Left lobe of liver (tissue), 2 donors: ENCODE results near the gene BTBD16. TPM values are rescaled to one million over a fixed set of nuclear protein-coding genes. Genes with fewer than 3 reads are reported as not detected.

Experiments used
- ATAC-seq: fragments of 200-7000 bp; cut with Tn5 transposase; one replicate; pipeline ENCODE4 v1.9.1; 2020; ENCODE audit warnings: mild to moderate bottlenecking, moderate library complexity
- DNase-seq: peaks from one replicate; pipeline ENCODE4 v3.0.0-alpha.2; 2020; ENCODE audit warnings: low spot score
- total RNA-seq: library from RNA; stranded (reverse); gene quantifications from one replicate; pipeline ENCODE4 v1.2.1, GENCODE V29; 2021
- donor health status: DM: no; HTN: no; CAD: no; lungs with moderate emphysema.
- donor health status: DM: no; HTN: yes; CAD: no.

Gene BTBD16
- total RNA-seq, 1 donor from 2014 or later, result 1.5 TPM

DNA sequence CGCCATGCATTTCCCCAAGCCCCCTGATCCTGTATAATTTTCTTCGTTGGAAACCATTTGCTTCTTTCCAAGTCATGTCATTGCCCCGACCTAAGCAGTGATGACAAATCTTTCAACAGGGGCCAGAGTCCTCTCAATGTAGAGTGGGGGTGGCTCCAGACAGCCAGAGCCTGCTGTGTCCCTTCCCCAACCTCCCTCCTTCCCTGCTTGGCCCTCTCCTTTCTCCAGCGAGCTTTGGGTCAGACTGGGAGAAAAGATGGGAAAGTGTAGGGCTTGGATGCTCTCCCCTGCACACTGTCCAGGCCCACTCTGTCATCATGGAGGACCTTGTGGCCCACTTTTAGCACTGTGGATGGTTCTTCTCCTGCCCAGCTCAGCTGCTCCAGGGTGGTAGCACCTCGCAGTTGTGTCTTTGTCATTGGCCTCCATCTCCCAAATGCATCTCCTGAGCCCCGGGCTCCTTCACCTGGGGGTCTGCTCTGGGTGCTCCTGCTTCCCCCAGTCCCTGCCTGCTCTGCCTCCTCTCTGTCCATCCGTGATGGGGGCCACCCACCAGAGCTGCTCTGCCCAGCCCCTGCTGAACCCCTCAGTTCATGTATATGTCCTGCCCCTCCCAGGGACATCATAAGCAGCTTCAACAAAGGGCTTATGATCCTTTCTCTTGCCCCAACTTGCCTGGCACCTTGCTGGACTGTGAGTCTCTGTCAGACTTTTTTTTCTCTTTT lies 37.5 kb downstream of the BTBD16 start:
- DNase-seq, result peak; percentile 68
- ATAC-seq, result peak; percentile 54

DNA sequence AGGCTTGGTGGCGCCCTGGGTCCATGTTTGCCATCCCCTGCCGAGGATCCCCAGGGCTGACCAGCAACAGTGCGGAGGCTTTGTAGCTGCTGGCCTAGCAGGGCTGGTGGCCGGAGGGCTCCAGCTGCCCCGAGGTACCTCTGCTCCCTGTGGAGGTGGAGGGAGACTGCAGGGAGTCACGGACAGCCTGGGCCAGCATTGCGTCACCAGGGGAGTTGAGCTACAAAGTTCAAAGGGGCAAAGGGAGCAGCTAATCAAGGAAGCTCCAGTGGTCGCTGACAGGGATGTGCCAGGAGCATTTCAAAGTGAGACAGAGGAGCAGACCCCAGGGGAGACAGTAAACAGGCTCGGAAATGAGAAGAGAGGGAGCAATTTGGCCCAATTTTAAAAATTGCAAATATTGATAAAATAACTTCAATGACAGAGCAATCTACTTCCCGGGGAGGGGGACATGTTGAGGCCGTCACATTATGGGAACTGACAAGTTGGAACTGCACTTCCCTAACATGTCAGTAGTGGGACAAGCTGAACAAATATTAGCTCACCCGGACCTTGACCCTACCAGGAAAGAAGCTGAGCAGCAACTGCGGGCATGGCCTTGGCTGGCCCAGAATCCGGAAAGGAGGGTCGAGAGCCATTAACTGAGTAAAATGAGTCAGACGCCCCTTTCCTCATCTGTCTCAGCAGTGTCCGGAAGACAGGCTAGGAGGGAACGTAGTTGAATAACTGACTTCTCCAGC lies 39.4 kb downstream of the BTBD16 start:
- peak; percentile 89 for ATAC-seq
- peak; percentile 95 for DNase-seq

DNA sequence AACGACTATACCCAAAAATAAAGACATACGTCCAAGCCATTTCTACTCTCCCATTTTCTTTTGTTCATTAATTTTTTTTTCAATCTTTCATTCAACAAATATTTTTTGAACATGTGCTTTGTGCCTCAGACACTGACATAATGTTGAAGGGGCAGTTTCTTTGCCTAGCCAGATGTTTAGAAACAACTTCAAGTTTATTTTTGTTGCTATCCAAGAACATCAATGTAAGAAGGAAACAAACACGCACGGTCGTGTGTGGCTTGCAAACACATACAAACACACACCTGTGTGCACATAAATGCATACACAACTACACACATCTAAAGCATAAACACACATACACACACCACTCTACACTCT lies 39.9 kb downstream of the BTBD16 start:
- no peak for ATAC-seq
- DNase-seq, result no peak

DNA sequence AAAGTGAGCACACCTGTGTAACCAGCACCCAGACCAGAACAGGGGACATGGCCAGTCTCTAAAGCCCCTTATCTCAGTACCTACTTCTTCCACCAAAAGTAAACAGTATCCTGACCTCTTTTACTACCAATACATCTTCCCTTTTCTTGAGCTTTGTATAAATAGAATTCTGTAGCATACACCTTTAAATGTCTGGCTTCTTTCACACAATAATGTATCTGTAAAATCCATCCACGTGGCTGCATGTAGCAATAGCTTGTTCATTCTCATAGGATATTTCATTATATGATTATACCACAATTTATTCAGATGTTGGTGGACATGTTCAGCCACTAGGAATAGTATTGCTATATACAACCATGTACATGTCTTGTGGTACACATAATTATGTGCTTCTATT lies 40.6 kb downstream of the BTBD16 start:
- DNase-seq (no peak), ATAC-seq (no peak)

DNA sequence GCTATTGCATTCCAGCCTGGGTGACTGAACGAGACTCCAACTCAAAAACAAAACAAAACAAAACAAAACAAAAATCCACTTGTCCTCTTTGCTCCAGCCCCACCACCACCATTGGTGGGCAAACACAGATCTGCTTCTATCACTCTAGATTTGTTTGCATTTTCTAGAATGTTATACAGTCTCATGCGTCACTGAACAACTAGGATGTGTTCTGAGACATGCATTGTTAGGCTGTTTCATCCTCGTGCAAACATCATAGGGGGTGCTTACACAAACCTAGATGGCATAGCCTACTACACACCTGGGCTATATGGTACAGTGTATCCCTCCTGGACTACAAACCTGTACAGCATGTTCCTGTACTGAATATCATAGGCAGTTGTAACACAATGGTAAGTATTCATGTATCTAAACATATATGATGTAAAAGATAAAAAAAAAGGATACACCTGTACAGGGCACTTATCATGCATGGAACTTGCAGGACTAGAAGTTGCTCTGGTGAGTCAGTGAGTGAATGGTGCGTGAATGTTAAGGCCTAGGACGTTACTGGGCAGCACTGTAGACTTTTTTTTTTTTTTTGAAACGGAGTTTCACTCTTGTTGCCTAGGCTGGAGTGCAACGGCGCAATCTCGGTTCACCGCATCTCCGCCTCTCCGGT lies 45.3 kb downstream of the BTBD16 start:
- ATAC-seq (no peak), DNase-seq (no peak)

DNA sequence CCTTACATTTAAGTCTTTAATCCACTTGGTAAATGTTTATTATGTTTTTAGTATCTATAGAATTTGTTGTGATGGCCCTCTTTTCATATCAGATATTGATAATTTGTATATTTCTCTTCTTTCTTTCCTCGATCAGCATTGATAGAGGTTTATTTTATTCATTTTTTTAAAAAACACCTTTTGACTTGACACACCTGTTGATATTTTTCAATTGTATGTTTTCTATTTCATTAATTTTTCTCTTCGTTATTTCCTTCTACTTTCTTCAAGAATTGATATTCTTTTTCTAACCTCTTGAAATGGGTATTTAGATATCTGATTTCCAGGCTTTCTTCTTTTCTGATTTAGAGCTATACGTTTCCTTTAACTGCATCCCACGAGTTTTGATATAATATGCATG lies 50.9 kb downstream of the BTBD16 start:
- ATAC-seq (no peak), DNase-seq (no peak)

DNA sequence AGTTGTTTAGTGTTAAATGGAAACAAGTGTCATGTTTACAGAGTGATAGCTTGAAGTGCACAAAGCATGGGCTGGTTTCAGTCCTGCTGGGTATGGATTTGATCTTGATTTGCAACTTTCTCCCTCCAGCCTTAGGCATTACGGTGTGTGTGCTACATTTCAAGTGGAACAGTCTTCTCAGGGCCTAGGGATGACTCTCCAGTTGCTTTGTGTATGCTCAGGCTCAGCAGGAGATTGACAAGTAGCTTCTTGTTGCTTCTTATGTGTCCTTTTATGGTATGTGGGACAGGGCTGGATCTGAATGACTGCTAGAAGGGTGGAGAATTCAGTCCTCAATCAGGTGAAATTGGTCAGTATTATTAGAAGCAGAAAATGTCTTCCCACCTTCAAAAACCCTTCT lies 52.1 kb downstream of the BTBD16 start:
- DNase-seq, result no peak
- no peak for ATAC-seq

DNA sequence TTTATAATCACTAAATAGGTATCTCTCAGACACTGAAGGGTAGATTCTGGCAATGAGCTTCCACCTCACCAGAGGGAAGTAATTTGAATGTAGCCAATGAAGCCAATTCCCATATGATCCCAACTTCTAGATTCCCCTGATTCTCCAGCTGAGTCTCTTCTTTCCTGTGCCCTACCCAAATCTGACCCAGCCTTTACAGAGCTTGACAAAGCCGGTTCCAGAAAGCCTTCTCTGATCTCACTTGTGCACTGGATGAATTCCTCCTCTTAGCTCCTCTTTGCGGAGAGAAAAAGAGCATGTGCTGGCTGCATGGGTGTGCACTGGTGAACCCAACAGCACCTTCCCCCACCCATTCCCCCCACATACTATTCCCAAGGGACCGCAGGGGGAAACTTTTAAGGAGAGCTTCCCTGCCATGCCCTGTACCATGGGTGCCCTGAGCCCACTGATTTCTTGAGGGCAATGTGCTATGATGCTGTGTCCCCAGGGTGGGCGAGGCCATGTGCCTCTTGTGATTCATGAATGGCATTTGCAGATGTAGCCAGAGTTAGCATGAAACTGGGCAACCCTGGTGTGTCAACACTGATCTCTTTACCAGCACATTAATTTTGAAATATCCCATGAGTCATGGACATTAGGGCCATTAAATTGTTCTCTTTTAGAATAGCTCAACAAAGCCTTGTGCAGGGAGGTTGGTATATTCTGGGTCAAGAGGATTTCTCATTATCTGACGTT lies 53.0 kb downstream of the BTBD16 start:
- DNase-seq (no peak), ATAC-seq (no peak)

DNA sequence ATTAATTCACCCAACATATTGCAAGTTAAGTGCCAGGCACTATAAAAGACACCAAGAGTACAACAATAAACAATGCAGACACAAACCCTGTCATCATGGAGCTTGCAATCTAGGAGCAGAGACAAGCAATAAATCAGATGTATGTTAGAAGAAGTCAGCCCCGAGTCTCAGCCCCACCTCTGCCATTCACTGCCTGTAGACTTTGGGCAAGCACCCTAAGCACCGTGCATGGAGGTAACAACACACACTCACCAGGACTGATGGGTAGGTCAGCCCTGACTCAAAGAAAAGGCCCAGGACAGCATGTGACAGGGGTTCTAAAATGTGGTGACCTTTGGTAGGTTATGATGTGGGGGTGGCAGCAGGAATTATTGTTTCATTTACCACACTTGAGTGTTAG lies 54.1 kb downstream of the BTBD16 start:
- ATAC-seq, result no peak
- DNase-seq, result no peak

DNA sequence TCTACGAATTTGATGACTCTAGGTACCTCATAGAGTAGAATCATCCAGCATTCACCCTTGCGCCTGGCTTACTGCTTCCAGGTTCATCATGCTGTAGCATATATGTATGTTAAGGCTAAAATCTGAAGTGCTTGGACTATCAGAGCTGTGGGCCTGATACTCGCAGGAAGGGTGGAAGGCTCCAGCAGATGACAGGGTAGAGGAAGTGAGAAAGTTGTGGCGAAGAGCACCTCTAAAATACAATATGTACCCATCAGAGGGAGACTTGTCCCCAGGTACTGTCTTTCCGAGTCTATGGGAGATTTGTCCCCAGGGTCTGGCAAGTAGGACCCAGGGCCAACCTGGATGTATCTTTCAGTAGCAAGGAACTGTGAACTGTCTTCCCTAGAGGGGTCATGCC lies 55.3 kb downstream of the BTBD16 start:
- ATAC-seq (no peak), DNase-seq (no peak)

DNA sequence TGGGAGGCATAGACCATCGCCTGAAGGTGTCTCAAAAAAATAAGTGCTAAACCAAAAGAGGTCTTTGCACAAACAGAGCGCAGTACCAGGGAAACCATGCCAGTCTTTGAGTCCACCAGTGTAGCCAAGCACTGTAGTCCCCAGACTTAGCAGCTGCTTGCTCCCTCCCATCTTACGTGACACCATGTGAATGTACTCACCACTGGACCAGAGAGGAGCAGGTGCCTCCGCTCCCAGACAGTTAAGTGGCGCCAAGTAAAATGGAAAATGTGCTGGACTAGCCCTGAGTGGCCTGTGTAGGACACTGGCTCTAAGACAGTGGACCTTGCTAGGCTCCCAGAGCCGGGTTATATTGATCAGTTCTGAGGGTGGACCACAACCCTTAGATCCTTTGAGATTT lies 55.7 kb downstream of the BTBD16 start:
- DNase-seq (no peak), ATAC-seq (no peak)

DNA sequence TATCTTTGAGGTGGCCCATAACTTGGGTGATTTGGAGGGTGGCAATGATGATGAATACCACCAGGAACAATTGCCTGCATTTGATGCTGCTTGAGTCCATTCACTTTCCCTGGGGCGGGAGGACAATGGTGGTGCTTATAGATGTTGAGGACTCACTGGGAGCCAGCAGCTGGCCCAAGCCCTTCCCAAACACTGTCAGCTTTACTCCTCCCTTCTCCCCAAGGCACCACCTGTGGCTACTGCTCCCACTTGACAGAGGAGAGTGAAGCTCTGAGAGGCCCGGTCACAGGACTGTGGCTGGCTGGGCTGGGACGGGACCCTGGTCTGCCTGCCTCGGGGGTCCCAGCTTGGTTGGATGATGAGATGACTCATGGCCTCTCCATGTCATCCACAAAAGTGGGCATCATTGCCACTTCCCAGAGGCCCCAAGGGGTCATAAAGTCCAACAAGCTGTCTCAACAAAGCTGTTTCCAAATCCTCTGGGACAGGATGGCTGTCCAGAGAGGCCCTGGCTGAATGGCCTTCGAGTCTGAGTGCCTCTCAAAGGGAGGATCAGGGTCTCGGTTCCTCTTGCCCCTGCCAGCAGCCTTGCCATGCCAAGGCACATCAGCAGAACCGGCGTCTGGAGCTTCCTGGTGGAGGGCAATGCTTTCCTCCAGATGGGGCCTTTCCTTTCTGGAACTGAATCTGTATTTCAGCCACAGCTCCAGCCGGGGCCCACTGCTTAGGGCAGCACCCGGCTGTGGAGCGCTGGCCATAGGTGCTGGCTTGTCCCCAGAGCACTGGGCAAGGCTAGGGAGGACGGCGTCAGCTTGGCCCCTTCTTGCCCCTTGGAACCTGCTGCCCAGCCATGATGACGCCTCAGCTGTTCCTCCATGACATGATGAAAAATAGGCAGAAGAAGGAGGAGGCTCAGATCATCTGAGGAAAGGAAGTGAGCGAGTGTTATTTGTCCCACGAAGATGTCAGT lies 56.4 kb downstream of the BTBD16 start:
- DNase-seq, result no peak
- ATAC-seq, result no peak

DNA sequence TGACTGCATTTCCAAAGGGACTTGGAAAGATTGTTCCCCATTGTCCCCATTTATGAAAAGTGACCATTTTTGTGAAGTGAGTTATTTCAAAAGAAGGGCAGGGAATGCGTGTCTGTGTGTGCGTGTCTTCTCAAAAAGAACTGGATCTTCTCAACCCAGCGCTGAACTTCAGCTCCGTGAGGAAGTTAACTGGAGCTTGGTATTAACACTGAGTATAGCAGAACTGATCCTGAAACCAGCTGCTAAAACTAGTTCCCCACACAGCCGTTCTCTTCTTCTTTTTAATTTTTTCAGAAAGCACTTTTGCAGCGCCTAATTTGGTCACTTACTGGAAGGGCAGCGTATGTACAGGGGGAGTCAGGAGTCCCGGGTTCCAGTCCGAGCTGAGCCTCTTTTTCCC lies 57.6 kb downstream of the BTBD16 start:
- DNase-seq, result no peak
- ATAC-seq, result peak; percentile 39

DNA sequence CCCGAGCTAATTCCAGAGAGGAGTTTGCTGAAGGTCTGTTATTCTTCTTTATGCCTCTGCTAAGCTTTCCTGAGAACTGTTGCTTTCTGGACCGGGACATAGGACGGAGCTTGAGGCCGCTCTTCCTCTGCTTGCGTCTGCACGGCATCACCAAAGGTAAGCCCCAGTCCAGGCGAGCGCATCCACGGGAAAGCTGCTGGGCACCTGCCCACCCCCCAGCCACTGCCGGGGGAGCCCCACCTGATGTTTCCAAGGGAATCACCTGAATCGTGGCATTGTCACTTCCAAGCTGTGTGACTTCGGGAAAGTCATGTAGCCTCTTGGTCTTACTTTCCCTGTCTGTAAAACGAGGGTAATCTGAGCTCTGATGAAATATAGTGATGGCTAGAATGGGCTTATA lies 58.3 kb downstream of the BTBD16 start:
- DNase-seq, result no peak

DNA sequence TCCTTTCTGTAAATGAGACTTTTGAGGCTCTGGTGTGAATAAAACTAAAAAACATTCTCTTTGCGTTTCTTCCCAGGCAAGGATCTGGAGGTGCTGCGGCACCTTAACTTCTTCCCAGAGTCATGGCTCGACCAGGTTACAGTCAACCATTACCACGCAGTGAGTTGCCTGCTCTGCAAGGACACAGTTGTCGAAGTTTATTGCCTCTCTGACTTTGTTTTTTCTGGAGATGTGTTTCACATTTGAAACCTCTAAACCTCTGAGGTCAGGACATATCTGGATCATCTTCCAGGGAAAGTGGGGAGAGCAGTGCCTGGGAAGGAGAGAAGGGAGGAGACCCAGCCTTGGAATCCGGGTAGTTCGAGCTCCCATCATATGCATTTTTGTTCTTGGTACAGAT lies 60.0 kb downstream of the BTBD16 start:
- ATAC-seq (no peak), DNase-seq (no peak)

More for the DNA sequence above, 58.3 kb downstream of the BTBD16 start:
- no peak for ATAC-seq

DNA sequence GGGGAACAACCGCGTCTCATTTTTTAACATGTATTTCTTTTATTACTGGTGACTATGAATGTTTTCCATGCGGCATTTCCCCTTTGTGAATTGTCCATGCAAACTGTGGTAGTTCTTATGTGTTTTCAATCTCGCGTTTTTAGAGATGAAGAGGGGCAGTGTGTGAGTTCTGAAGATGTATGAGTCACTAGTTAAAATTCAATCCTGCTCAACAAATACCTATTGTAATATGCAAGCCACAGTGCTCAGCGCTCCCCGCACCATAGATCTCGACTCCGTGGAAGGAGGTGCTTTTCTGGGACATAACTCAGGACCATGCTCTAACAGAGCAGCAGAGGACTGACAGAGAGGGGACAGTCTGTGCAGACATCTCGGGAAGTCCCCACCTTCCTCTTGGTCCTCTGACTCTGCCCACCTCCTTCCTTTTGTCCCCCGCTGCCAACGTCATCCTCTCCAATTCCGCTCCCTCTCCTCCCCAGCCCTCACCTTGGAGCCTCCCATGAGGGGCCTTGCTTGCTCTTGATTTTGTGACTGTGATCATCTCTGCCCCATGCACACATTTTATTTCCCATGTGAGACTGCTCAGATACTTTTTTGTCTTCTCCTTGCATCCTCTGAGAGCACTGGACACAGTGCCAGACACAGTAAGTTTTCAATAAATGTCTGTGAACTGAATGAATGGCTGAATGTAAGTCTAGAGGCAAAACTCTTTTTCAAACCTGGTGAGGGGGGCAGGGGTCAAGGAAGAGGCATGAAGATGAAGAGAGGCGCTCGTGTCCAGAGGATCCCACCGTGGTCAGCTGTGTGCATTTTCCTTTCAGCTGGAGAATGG lies 60.7 kb downstream of the BTBD16 start:
- ATAC-seq (no peak), DNase-seq (no peak)

DNA sequence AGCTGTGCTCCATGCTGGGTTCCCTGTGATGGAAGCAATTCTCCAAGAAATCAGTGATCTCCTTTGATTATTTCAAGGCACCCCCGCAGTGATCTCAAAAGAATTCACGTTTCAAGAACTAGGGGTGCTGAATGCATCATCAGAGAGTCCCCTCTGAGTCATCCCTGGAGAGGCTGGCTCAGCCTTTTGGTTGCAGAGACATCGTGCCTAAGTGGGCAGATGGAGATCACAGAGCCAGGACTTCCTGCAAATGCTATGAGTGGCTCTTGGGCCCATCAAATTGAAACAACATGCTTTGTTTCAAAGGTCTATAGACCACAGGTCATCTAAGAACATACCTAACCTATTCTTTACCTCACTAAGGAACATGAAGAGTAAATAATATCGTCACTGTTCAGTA lies 61.9 kb downstream of the BTBD16 start:
- ATAC-seq, result no peak

DNA sequence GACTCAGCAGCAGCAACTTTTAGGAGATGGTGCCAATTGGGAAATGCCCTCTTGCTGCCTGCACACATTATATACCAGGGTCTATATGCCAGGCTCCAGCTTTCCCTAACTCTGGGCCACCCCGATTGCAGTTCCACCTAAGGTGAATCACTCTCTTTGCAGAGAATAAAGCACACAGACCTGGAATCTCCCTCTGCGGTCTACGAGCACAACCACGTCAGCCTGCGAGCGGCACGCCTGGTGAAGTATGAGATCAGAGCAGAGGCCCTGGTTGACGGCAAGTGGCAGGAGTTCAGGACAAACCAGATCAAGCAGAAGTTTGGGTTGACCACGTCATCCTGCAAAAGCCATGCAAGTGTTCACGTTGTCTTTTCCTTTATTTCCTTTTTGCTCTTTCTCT lies 65.2 kb downstream of the BTBD16 start:
- ATAC-seq (no peak), DNase-seq (no peak)

More for the DNA sequence above, 61.9 kb downstream of the BTBD16 start:
- DNase-seq, result no peak

DNA sequence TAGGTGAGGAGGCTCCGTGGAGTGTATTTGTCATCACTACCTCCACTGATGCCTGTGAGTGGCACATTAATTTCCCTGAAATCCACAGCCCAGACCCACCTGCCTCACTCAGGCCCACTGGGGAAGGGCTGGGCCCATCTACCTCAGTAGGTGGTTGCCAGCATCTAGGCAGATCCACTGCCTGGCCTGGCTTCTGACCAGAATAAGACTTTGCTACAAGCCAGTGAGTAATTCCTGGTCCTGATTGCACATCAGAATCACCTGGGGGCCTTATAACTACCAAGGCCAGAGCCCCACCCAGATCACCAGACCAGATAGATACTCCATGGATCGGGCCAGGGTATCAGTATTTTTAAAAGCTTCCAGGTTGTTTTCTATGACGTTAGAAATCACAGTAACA lies 65.9 kb downstream of the BTBD16 start:
- DNase-seq (no peak), ATAC-seq (no peak)
